ENCODE data around the gene CTIF.

The CTIF gene

GRCh38 chr18:48700446-48700845 lies 161.6 kb downstream of the CTIF start:
- FAIRE-seq (no peak), DNase-seq (ENCODE audit: insufficient read length, low spot score) (no peak)
- no peak for TF ChIP-seq CTCF (IDR thresholded peaks at IDR 0.05; ENCODE audit: insufficient read depth, missing control alignments)

GRCh38 chr18:48702346-48703027 lies 163.7 kb downstream of the CTIF start:
- FAIRE-seq (no peak), DNase-seq (ENCODE audit: insufficient read length, low spot score) (no peak)
- TF ChIP-seq CTCF (IDR thresholded peaks at IDR 0.05; ENCODE audit: insufficient read depth, missing control alignments): no peak

GRCh38 chr18:48703028-48703386 lies 164.2 kb downstream of the CTIF start:
- FAIRE-seq (no peak), DNase-seq (ENCODE audit: insufficient read length, low spot score) (no peak)
- TF ChIP-seq CTCF (IDR thresholded peaks at IDR 0.05; ENCODE audit: insufficient read depth, missing control alignments): no peak

GRCh38 chr18:48703418-48703817 lies 164.6 kb downstream of the CTIF start:
- DNase-seq (ENCODE audit: insufficient read length, low spot score) (no peak), FAIRE-seq (no peak)
- TF ChIP-seq CTCF (IDR thresholded peaks at IDR 0.05; ENCODE audit: insufficient read depth, missing control alignments): no peak

- FAIRE-seq (no peak), DNase-seq (ENCODE audit: insufficient read length, low spot score) (no peak)
- TF ChIP-seq CTCF (IDR thresholded peaks at IDR 0.05; ENCODE audit: insufficient read depth, missing control alignments): no peak
These were observed 166.2 kb downstream of the CTIF start for GRCh38 chr18:48705043-48705442.

- no peak for FAIRE-seq
- TF ChIP-seq CTCF (IDR thresholded peaks at IDR 0.05; ENCODE audit: insufficient read depth, missing control alignments): no peak
- DNase-seq (ENCODE audit: insufficient read length, low spot score): no peak
These were observed 166.7 kb downstream of the CTIF start for GRCh38 chr18:48705531-48705930.

- DNase-seq (ENCODE audit: insufficient read length, low spot score): no peak
- FAIRE-seq: no peak
- no peak for TF ChIP-seq CTCF (IDR thresholded peaks at IDR 0.05; ENCODE audit: insufficient read depth, missing control alignments)
These were observed 167.9 kb downstream of the CTIF start for GRCh38 chr18:48706731-48707130.
